Transverse colon (tissue), 4 donors: ENCODE data around the gene WDR18. TPM values are rescaled to one million over a fixed set of nuclear protein-coding genes. Genes with fewer than 3 reads are reported as not detected.

Source experiments
- DNase-seq: peaks from one replicate; pipeline ENCODE4 v3.0.0-alpha.2; 2019
- H3K27ac ChIP-seq, 4 donors: fragments of 200-600 bp; sonication (generic); 2 replicates each; pipeline ENCODE4 v1.5.1; 2016 to 2018; ENCODE audit warnings: inconsistent platforms in 4 of 4
- H3K27me3 ChIP-seq: fragments of 200-600 bp; sonication (generic); 2 replicates; pipeline ENCODE4 v1.5.1; 2017; ENCODE audit warnings: inconsistent platforms
- H3K36me3 ChIP-seq, 4 donors: fragments of 200-600 bp; sonication (generic); 2 replicates each; pipeline ENCODE4 v1.5.1; 2017 to 2019; ENCODE audit warnings: inconsistent platforms in 4 of 4
- H3K4me1 ChIP-seq, 4 donors: fragments of 200-600 bp; sonication (generic); 2 replicates each; pipeline ENCODE4 v1.5.1; 2017 to 2020; ENCODE audit warnings: inconsistent platforms in 4 of 4
- H3K4me3 ChIP-seq, 4 donors: fragments of 200-600 bp; sonication (generic); 1 replicate in 1 of 4; 2 replicates in 3 of 4; pipeline versions ENCODE4 v1.5.1 to v1.6.1; 2017 to 2019; ENCODE audit warnings: inconsistent platforms in 4 of 4
- H3K9me3 ChIP-seq, 2 donors: fragments of 200-600 bp; sonication (generic); 2 replicates each; pipeline ENCODE4 v1.5.1; 2017 to 2019; ENCODE audit warnings: inconsistent platforms in 2 of 2
- CTCF ChIP-seq, 5 experiments: fragments of 200-600 bp in 3 of 5; fragments of 450-650 bp in 2 of 5; sonication (generic) in 3 of 5; IDR thresholded peaks; 1 replicate in 2 of 5; 2 replicates in 3 of 5; pipeline ENCODE4 v1.5.1; 2016 to 2017; ENCODE audit warnings: antibody characterized with exemption in 5 of 5, inconsistent platforms in 3 of 5, mild to moderate bottlenecking in 2 of 5, moderate library complexity in 1 of 5
- EP300 ChIP-seq: sonication (generic); formaldehyde crosslinking; IDR thresholded peaks from one replicate; pipeline ENCODE4 v1.6.1; 2017; ENCODE audit warnings: antibody characterized with exemption, low read depth
- POLR2A ChIP-seq: fragments of 450-650 bp; IDR thresholded peaks from one replicate; pipeline ENCODE4 v1.6.1; 2016; ENCODE audit warnings: antibody characterized with exemption, mild to moderate bottlenecking, moderate library complexity
- POLR2AphosphoS5 ChIP-seq, 3 donors: sonication (generic); formaldehyde crosslinking; IDR thresholded peaks; one replicate each; pipeline ENCODE4 v1.6.1; 2016; ENCODE audit warnings: antibody characterized with exemption in 3 of 3
- WGBS, 2 donors: methylation state at CpG; one replicate each; pipeline ENCODE4 v1.1.5; 2018; ENCODE audit warnings: low coverage in 1 of 2; 5-methylcytosine and 5-hydroxymethylcytosine counted together
- in situ Hi-C, 4 donors: fragments of 200-750 bp; cut with MboI; loops; one replicate each; pipeline versions ENCODE4 v1.15.0 to v1.15.1; 2017; ENCODE audit warnings: low sequenced_read_pairs in 3 of 4, low pct_ligation_motif_present in 1 of 4, low pct_unique_long_range_greater_than_20kb in 1 of 4
- intact Hi-C: fragments of 100-400 bp; cut with DNase I; formaldehyde crosslinking; loops from one replicate; pipeline ENCODE4 v1.15.1; 2023; ENCODE audit warnings: low total_unique reads
- total RNA-seq, 4 donors: library from RNA; depleted of rRNA; stranded (reverse); fragments of >200 nt; gene quantifications; one replicate each; pipeline ENCODE4 v1.1.0, GENCODE V29; 2016

The WDR18 gene
- total RNA-seq, 4 donors from 2014 or later: 23.1 to 47.4 (median 39.0) TPM

GRCh38 chr19:1017906-1018305 lies 33.8 kb downstream of the WDR18 start:
- no peak for TF ChIP-seq EP300
- TF ChIP-seq POLR2AphosphoS5 (IDR thresholded peaks at IDR 0.05): no peak
- TF ChIP-seq CTCF (IDR thresholded peaks at IDR 0.05): no peak
- TF ChIP-seq POLR2A: no peak
- DNase-seq: no peak
- H3K9me3 ChIP-seq: no peaks in the 10 kb centered on the region
- H3K36me3 ChIP-seq: peaks cover 0 to 4% (median 0%) of the 10 kb centered on the region in 4 donors
- peak overlapping the region in 1 of 4 donors; percentile 0 for H3K4me3 ChIP-seq
- in situ Hi-C loops: no loop called here
- peaks cover 47 to 57% (median 53%) of the 10 kb centered on the region in 4 donors for H3K4me1 ChIP-seq
- 84% methylated on average over 9 of the region's 9 CpGs; no CpG with 5 or more reads in 1 of the 2 donors for WGBS, 2 donors
- intact Hi-C loops: no loop called here
- peak overlapping the region; percentile 37 to 70 (median 60) for H3K27ac ChIP-seq
- H3K27me3 ChIP-seq: no peaks in the 10 kb centered on the region

GRCh38 chr19:1018393-1018792 lies 34.2 kb downstream of the WDR18 start:
- TF ChIP-seq CTCF (IDR thresholded peaks at IDR 0.05): no peak
- peaks cover 0 to 3% (median 0%) of the 10 kb centered on the region in 4 donors for H3K36me3 ChIP-seq
- H3K9me3 ChIP-seq: no peaks in the 10 kb centered on the region
- H3K4me1 ChIP-seq: peaks cover 47 to 57% (median 53%) of the 10 kb centered on the region in 4 donors
- H3K27me3 ChIP-seq: no peaks in the 10 kb centered on the region
- H3K27ac ChIP-seq: peak overlapping the region in 2 of 4 donors; percentile 37 to 51
- 76 to 79% methylated on average over 4 to 5 of the region's 5 CpGs for WGBS, 2 donors
- intact Hi-C loops: no loop called here
- no peak for DNase-seq
- in situ Hi-C loops: no loop called here
- no peak overlapping the region for H3K4me3 ChIP-seq

GRCh38 chr19:1018932-1019615 lies 34.9 kb downstream of the WDR18 start:
- no peak for DNase-seq
- WGBS, 2 donors: 20 to 41% methylated on average over 3 to 16 of the region's 17 CpGs
- peaks cover 0 to under 1% (median 0%) of the 10 kb centered on the region in 4 donors for H3K36me3 ChIP-seq
- intact Hi-C loops: no loop called here
- H3K4me1 ChIP-seq: peaks cover 47 to 57% (median 53%) of the 10 kb centered on the region in 4 donors
- peak overlapping the region in 3 of 4 donors; percentile 64 to 100 (median 89) for H3K4me3 ChIP-seq
- no peaks in the 10 kb centered on the region for H3K9me3 ChIP-seq
- H3K27ac ChIP-seq: peak overlapping the region in 2 of 4 donors; percentile 2 to 92
- no peak for TF ChIP-seq POLR2A
- TF ChIP-seq CTCF (IDR thresholded peaks at IDR 0.05): no peak
- no peak for TF ChIP-seq POLR2AphosphoS5 (IDR thresholded peaks at IDR 0.05)
- no peak for TF ChIP-seq EP300
- in situ Hi-C loops: no loop called here
- no peaks in the 10 kb centered on the region for H3K27me3 ChIP-seq

GRCh38 chr19:1019616-1019961 lies 35.4 kb downstream of the WDR18 start:
- peaks cover 47 to 57% (median 53%) of the 10 kb centered on the region in 4 donors for H3K4me1 ChIP-seq
- H3K4me3 ChIP-seq: peak overlapping the region; percentile 46 to 100 (median 76)

More at GRCh38 chr19:1019616-1019961, 35.4 kb downstream of the WDR18 start:
- no peaks in the 10 kb centered on the region for H3K36me3 ChIP-seq
- H3K27ac ChIP-seq: peak overlapping the region; percentile 2 to 95 (median 94)
- TF ChIP-seq EP300: no peak
- no peak for TF ChIP-seq CTCF (IDR thresholded peaks at IDR 0.05)
- TF ChIP-seq POLR2AphosphoS5 (IDR thresholded peaks at IDR 0.05): no peak
- no peak for TF ChIP-seq POLR2A
- in situ Hi-C loops (no loop called here), intact Hi-C loops (no loop called here)
- DNase-seq: no peak
- 41% methylated on average over 15 of the region's 18 CpGs; no CpG with 5 or more reads in 1 of the 2 donors for WGBS, 2 donors
- no peaks in the 10 kb centered on the region for H3K27me3 ChIP-seq
- no peaks in the 10 kb centered on the region for H3K9me3 ChIP-seq
